Calu3 (cell line): ENCODE data around the gene BRD3OS. TPM values are rescaled to one million over a fixed set of nuclear protein-coding genes. Genes with fewer than 3 reads are reported as not detected.

Experiments used
- BruUV-seq: library from RNA; stranded (reverse); fragments of 400-500 nt; replicated peaks from 2 replicates; lab custom pipeline; 2021; lab: Mats Ljungman, UMichigan
- CTCF ChIA-PET: fragments of 300-600 bp; sonication (Branson Sonifier 250); formaldehyde crosslinking; loops from one replicate; lab custom pipeline; 2022; ENCODE audit warnings: antibody characterized with exemption; lab: Charles Lee
- DNase-seq: peaks from one replicate; pipeline ENCODE4 v3.0.0; 2022
- H3K27ac Mint-ChIP-seq: one replicate; pipeline ENCODE4 v1.8.0; 2022; ENCODE audit warnings: mixed read lengths; ENCODE audit not compliant: unreplicated experiment
- H3K27me3 Mint-ChIP-seq: one replicate; pipeline ENCODE4 v1.8.0; 2022; ENCODE audit warnings: mixed read lengths; ENCODE audit not compliant: unreplicated experiment
- H3K36me3 Mint-ChIP-seq: one replicate; pipeline ENCODE4 v1.8.0; 2022; ENCODE audit warnings: mild to moderate bottlenecking, moderate library complexity, mixed read lengths; ENCODE audit not compliant: insufficient read depth, unreplicated experiment
- H3K4me1 Mint-ChIP-seq: one replicate; pipeline ENCODE4 v1.8.0; 2022; ENCODE audit warnings: mild to moderate bottlenecking, low read depth, mixed read lengths; ENCODE audit not compliant: unreplicated experiment
- H3K4me3 Mint-ChIP-seq: one replicate; pipeline ENCODE4 v1.8.0; 2022; ENCODE audit warnings: mild to moderate bottlenecking, low read depth, moderate library complexity, mixed read lengths; ENCODE audit not compliant: unreplicated experiment
- H3K9me3 Mint-ChIP-seq: one replicate; pipeline ENCODE4 v1.8.0; 2022; ENCODE audit warnings: low read depth, mixed read lengths; ENCODE audit not compliant: unreplicated experiment
- intact Hi-C: fragments of 100-400 bp; cut with micrococcal nuclease; formaldehyde crosslinking; loops from one replicate; pipeline ENCODE4 v1.10.0; 2022; ENCODE audit not compliant: unreplicated experiment
- total RNA-seq: library from RNA; stranded (reverse); gene quantifications from 2 replicates; pipeline ENCODE4 v1.2.3, GENCODE V29; 2022
- TF ChIP-seq, protein P1 (sequence below): fragments of 200-600 bp; IDR thresholded peaks from one replicate; pipeline ENCODE4 v1.8.0; 2022; ENCODE audit warnings: antibody characterized with exemption; ENCODE audit not compliant: unreplicated experiment

Gene BRD3OS
- total RNA-seq, 1 experiment from 2014 or later = 10.5 TPM

DNA sequence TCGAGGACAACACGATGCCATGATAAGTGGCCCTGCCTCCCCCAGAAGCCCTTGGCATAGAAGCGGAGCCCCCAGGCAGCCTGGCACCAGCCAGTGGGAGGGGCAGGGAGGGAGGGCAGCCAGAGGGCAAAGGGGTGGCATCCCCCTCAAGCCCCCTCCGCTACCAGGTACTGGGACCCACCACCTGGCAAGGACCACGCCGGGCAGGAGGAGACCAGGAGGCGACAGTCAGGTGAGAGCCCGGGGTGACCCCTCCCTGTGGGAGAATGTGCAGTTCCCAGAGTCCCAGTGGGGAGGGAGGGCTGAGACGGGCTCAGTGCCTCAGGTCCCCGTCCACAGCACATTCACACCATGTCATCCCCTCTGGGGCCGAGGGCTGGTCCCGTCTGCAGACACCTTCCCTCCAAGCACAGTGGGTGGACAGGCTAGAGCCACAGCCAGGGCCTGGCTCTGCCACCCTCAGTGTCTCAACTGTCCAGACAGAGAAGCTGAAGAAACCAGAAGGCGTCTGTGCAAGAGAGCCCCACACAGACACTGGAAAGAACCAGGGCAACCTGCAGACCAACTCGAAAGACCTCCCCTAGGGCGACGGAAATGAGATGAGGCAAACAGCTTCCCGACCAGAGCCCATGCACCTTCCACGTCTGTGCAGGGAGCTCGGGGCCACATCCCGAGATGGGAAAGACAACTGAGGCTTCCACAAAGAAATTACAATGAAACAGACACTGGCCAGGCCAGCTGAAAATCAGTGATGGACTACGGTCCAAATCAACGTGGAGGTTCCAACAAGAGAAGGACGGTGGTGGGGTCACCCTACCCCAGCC is 31.4 kb downstream of the BRD3OS start:
- CTCF ChIA-PET = no interaction called here
- intact Hi-C loops = no loop called here
- Mint-ChIP-seq H3K27me3 (no peaks in the 10 kb centered on the region), H3K27ac (no peak overlapping the region), H3K9me3 (no peaks in the 10 kb centered on the region), H3K4me1 (peaks cover 14% of the 10 kb centered on the region), H3K4me3 (no peak overlapping the region), H3K36me3 (peaks cover 6% of the 10 kb centered on the region)
- DNase-seq = no peak
- TF ChIP-seq, protein P1, sequence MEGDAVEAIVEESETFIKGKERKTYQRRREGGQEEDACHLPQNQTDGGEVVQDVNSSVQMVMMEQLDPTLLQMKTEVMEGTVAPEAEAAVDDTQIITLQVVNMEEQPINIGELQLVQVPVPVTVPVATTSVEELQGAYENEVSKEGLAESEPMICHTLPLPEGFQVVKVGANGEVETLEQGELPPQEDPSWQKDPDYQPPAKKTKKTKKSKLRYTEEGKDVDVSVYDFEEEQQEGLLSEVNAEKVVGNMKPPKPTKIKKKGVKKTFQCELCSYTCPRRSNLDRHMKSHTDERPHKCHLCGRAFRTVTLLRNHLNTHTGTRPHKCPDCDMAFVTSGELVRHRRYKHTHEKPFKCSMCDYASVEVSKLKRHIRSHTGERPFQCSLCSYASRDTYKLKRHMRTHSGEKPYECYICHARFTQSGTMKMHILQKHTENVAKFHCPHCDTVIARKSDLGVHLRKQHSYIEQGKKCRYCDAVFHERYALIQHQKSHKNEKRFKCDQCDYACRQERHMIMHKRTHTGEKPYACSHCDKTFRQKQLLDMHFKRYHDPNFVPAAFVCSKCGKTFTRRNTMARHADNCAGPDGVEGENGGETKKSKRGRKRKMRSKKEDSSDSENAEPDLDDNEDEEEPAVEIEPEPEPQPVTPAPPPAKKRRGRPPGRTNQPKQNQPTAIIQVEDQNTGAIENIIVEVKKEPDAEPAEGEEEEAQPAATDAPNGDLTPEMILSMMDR = no peak
- BruUV-seq = no TSS peak

GRCh38 chr9:134057307-134057657 is 32.0 kb downstream of the BRD3OS start:
- TF ChIP-seq, protein P1 = no peak
- H3K36me3 Mint-ChIP-seq = peaks cover 5% of the 10 kb centered on the region
- H3K27me3 Mint-ChIP-seq = no peaks in the 10 kb centered on the region
- H3K27ac Mint-ChIP-seq = no peak overlapping the region
- H3K9me3 Mint-ChIP-seq = no peaks in the 10 kb centered on the region
- H3K4me3 Mint-ChIP-seq = no peak overlapping the region
- CTCF ChIA-PET = no interaction called here
- no peak for DNase-seq
- peaks cover 14% of the 10 kb centered on the region for H3K4me1 Mint-ChIP-seq
- no TSS peak for BruUV-seq
- intact Hi-C loops = no loop called here

GRCh38 chr9:134057751-134058701 is 32.7 kb downstream of the BRD3OS start:
- CTCF ChIA-PET = no interaction called here
- TF ChIP-seq, protein P1 = no peak
- H3K4me1 Mint-ChIP-seq = peaks cover 14% of the 10 kb centered on the region
- no peak for DNase-seq
- H3K4me3 Mint-ChIP-seq = no peak overlapping the region
- H3K36me3 Mint-ChIP-seq = peaks cover 5% of the 10 kb centered on the region
- BruUV-seq = no TSS peak
- H3K27me3 Mint-ChIP-seq = no peaks in the 10 kb centered on the region
- intact Hi-C loops = no loop called here
- no peaks in the 10 kb centered on the region for H3K9me3 Mint-ChIP-seq
- no peak overlapping the region for H3K27ac Mint-ChIP-seq

GRCh38 chr9:134058716-134059115 is 33.4 kb downstream of the BRD3OS start:
- no TSS peak for BruUV-seq
- CTCF ChIA-PET = no interaction called here
- Mint-ChIP-seq H3K27me3 (no peaks in the 10 kb centered on the region), H3K36me3 (peaks cover 5% of the 10 kb centered on the region), H3K9me3 (no peaks in the 10 kb centered on the region), H3K4me1 (peaks cover 14% of the 10 kb centered on the region), H3K4me3 (no peak overlapping the region), H3K27ac (no peak overlapping the region)
- intact Hi-C loops = no loop called here
- no peak for DNase-seq
- TF ChIP-seq, protein P1 = no peak
